ENCODE data around the gene ITGA1.

The ITGA1 gene

GRCh38 chr5:52996979-52997378 lies 209.3 kb downstream of the ITGA1 start:
- H3K4me3 ChIP-seq (replicated peaks; ENCODE audit: low read depth, low read length) = no peak overlapping the region
- no peak for DNase-seq (ENCODE audit: extremely low read depth, low read depth)

GRCh38 chr5:52997424-52997823 lies 209.7 kb downstream of the ITGA1 start:
- no peak for TF ChIP-seq CTCF (IDR thresholded peaks at IDR 0.05; ENCODE audit: low read depth, low read length, missing control alignments)
- no peak overlapping the region for H3K4me3 ChIP-seq (replicated peaks; ENCODE audit: low read depth, low read length)
- DNase-seq (ENCODE audit: extremely low read depth, low read depth) = no peak

More at GRCh38 chr5:52996979-52997378, 209.3 kb downstream of the ITGA1 start:
- TF ChIP-seq CTCF (IDR thresholded peaks at IDR 0.05; ENCODE audit: low read depth, low read length, missing control alignments) = no peak

- no peak for DNase-seq (ENCODE audit: extremely low read depth, low read depth)
- H3K4me3 ChIP-seq (replicated peaks; ENCODE audit: low read depth, low read length) = no peak overlapping the region
- no peak for TF ChIP-seq CTCF (IDR thresholded peaks at IDR 0.05; ENCODE audit: low read depth, low read length, missing control alignments)
Measured at GRCh38 chr5:52998552-52999313, 211.0 kb downstream of the ITGA1 start.

GRCh38 chr5:52999344-52999949 lies 211.7 kb downstream of the ITGA1 start:
- H3K4me3 ChIP-seq (replicated peaks; ENCODE audit: low read depth, low read length) = no peak overlapping the region
- no peak for DNase-seq (ENCODE audit: extremely low read depth, low read depth)
- TF ChIP-seq CTCF (IDR thresholded peaks at IDR 0.05; ENCODE audit: low read depth, low read length, missing control alignments) = no peak

GRCh38 chr5:53001541-53001940 lies 213.8 kb downstream of the ITGA1 start:
- no peak for DNase-seq (ENCODE audit: extremely low read depth, low read depth)
- no peak overlapping the region for H3K4me3 ChIP-seq (replicated peaks; ENCODE audit: low read depth, low read length)
- no peak for TF ChIP-seq CTCF (IDR thresholded peaks at IDR 0.05; ENCODE audit: low read depth, low read length, missing control alignments)

GRCh38 chr5:53002491-53002890 lies 214.8 kb downstream of the ITGA1 start:
- no peak overlapping the region for H3K4me3 ChIP-seq (replicated peaks; ENCODE audit: low read depth, low read length)
- no peak for DNase-seq (ENCODE audit: extremely low read depth, low read depth)
- TF ChIP-seq CTCF (IDR thresholded peaks at IDR 0.05; ENCODE audit: low read depth, low read length, missing control alignments) = no peak
